Heart left ventricle (tissue), 13 donors: ENCODE measurements around the gene CANT1.

Source experiments
- POLR2A ChIP-seq, 2 donors: fragments of 450-650 bp; IDR thresholded peaks; one replicate each; pipeline ENCODE4 v1.6.1; 2017; ENCODE audit warnings: antibody characterized with exemption in 2 of 2, mild to moderate bottlenecking in 2 of 2, moderate library complexity in 2 of 2
- TF ChIP-seq, protein P1 (sequence below), 12 donors: fragments of 200-600 bp; sonication (generic) in 4 of 12; IDR thresholded peaks; one replicate each; pipeline versions ENCODE4 v1.5.0 to v1.8.0; 2018 to 2022; ENCODE audit warnings: antibody characterized with exemption in 12 of 12, mild to moderate bottlenecking in 5 of 12
- donor health status: ischemic (EF 13 %, LVEDD 7.1; RV severe dilation, severe dysfunction).
- donor health status: DM: no; HTN: yes; CAD: no.
- donor health status: DM: no; HTN: no; CAD: no.
- donor health status: ischemic (EF 25% LVEDD 6.9; RV normal size, moderate dysfunction).
- donor health status: ischemic (EF 25% LVEDD 5.7; RV mildly dilated, moderate dysfunction).
- donor health status: ischemic (EF 35%, LVEDD 5.7; RV mildly dilated, moderate dysfunction).
- donor health status: nonischemic (EF 11% LVEDD 7.7; RV severe dilation, severe dysfunction).
- donor health status: DM: yes; HTN: yes; CAD: no.
- donor health status: PGD.
- donor health status: ischemic (EF 29% LVEDD 5.4; RV normal size, mild dysfunction).
- donor health status: nonischemic (EF 23%, LVEDD 6.1; RV moderate dilation, normal function).

DNA sequence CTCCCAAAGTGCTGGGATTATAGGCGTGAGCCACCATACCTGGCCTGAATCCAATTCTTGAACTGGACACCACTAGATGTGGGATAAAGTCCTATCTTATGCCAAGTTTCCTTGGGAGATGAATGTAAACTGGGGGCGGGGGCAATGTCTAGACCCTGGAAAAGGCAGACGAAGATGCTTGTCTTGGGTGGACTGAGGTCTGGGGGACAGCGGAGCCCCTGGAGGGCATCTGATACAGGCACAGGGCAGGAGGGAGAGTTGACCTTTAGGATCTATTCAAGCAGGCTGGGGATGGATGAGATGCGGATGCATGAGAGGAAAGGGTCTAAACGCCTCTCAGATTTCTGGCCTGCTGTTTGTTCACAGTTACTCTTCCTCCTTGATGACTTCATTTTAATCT lies 26.1 kb upstream of the CANT1 start:
- TF ChIP-seq, protein P1, sequence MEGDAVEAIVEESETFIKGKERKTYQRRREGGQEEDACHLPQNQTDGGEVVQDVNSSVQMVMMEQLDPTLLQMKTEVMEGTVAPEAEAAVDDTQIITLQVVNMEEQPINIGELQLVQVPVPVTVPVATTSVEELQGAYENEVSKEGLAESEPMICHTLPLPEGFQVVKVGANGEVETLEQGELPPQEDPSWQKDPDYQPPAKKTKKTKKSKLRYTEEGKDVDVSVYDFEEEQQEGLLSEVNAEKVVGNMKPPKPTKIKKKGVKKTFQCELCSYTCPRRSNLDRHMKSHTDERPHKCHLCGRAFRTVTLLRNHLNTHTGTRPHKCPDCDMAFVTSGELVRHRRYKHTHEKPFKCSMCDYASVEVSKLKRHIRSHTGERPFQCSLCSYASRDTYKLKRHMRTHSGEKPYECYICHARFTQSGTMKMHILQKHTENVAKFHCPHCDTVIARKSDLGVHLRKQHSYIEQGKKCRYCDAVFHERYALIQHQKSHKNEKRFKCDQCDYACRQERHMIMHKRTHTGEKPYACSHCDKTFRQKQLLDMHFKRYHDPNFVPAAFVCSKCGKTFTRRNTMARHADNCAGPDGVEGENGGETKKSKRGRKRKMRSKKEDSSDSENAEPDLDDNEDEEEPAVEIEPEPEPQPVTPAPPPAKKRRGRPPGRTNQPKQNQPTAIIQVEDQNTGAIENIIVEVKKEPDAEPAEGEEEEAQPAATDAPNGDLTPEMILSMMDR (IDR thresholded peaks at IDR 0.05) = no peak
- no peak for TF ChIP-seq POLR2A (IDR thresholded peaks at IDR 0.05)
